Stimulated activated CD8-positive, alpha-beta memory T cell treated with anti-CD3 and anti-CD28 coated beads, Interleukin-7, amount 100 ng/mL, for 48 hours (primary cell): Measurements from ENCODE around the gene LRRC70.

Experiments
- DNase-seq, 2 donors: peaks; one replicate each; pipeline ENCODE4 v3.0.0-alpha.2; 2020; ENCODE audit warnings: low read depth in 1 of 2; ENCODE audit errors: extremely low read depth in 1 of 2

Gene LRRC70

DNA sequence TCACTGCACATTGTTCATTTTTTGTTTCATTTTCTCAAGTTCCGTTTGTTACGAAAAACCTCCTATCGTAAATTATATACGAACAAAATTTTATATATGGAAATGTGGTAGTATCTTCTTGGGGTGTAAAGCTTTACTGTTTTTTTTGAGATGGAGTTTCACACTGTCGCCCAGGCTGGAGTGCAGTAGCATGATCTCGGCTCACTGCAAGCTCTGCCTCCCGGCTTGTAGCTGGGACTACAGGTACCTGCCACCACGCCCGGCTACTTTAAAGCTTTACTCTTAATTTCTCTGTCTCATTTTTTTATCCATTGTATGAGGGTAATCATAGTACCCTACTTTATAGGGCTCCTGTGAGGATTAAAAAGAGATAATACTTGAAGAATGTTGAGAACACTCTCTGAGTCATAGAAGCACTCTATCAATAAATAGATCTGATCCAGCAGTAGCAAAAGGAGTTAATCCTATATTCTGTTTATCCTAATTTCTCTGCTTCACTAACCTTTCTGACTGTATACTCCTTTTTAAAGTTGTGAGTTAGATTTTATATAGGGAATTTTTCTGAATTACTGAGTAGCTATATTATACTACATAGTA is 5.6 kb upstream of the LRRC70 start:
- DNase-seq: no peak

DNA sequence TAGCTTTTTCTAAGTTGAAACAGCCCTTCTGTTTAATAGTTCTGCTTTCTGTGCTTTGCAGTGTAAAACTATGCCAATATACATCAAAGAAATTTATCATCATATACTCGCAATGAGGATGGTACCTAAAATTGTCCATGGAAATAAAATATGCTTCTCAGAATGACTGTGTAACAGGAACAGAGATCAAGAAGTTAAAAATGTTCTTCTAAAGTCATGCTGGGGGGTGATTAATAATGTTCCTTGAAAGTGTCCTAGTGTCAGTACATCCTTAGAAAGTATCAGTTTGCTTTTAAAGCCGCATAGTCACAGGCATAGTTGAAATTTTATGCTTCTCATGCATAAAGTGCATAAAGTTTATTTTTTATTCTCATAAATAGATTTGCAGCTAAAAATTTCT is 4.0 kb upstream of the LRRC70 start:
- no peak for DNase-seq

GRCh38 chr5:62575066-62575465 is 3.6 kb upstream of the LRRC70 start:
- no peak for DNase-seq

GRCh38 chr5:62575489-62575888 is 3.1 kb upstream of the LRRC70 start:
- no peak for DNase-seq

- DNase-seq: no peak
Measured at GRCh38 chr5:62576570-62577170, 1.9 kb upstream of the LRRC70 start.

- DNase-seq: no peak
Measured at GRCh38 chr5:62577488-62577887, 1.1 kb upstream of the LRRC70 start.

DNA sequence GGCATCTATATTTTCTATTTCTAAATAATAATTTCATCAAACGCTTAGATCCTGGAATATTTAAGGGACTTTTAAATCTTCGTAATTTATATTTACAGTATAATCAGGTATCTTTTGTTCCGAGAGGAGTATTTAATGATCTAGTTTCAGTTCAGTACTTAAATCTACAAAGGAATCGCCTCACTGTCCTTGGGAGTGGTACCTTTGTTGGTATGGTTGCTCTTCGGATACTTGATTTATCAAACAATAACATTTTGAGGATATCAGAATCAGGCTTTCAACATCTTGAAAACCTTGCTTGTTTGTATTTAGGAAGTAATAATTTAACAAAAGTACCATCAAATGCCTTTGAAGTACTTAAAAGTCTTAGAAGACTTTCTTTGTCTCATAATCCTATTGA is 1.1 kb downstream of the LRRC70 start:
- no peak for DNase-seq

DNA sequence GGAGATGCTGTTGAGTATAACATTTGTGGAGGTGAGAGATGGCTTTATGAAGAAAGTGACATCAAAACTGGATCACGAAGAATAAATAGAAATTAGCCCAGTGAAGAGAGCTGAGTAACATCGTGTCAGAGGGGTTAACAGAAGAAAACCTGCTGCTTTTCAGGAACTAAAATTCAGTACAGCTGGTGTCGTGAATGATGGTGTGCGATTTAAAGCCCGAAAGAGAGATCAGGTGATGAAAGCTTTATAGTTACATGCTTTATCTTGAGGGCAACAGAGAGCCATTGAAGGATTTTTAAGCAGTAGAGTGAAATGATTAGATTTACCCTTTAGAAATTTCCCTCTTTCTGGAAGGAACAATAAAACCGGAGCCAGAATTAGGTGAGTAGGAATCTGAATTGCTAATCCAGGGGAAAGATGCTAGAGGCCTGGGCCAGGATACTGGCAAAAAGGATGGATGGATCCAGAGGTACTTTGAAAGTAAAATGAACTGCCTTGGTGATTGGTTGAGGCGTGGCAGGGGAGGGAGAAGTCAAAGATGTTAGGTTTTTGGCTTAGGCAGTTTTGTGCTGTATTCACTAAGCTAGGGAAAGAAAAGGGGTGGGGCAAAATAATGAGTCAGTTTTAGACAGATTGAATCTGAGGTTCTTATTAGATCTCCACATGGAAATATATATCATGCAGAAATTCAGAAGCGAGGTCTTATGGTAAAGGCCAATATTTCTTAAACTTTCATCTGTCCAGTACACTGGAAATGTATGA is 3.4 kb downstream of the LRRC70 start:
- DNase-seq: no peak

DNA sequence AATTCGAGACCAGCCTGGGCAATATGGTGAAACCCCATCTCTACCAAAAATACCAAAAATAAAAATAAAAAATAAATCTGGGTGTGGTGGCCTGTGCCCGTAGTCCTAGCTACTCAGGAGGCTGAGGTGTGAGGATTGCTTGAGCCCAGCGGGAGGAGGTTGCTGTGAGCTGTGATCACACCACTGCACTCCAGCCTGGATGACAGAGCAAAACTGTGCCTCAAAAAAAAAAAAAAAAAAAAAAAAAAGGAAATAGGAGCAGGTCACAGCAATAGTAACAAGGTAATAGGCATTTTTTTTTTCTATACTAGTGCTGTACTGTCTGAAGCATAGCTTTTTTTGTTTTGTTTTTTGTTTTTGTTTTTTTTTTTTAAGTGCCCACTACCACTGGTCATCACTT is 5.8 kb downstream of the LRRC70 start:
- no peak for DNase-seq

GRCh38 chr5:62585306-62585705 is 6.7 kb downstream of the LRRC70 start:
- DNase-seq: no peak

- DNase-seq: no peak
Measured at GRCh38 chr5:62585751-62586150, 7.1 kb downstream of the LRRC70 start.

DNA sequence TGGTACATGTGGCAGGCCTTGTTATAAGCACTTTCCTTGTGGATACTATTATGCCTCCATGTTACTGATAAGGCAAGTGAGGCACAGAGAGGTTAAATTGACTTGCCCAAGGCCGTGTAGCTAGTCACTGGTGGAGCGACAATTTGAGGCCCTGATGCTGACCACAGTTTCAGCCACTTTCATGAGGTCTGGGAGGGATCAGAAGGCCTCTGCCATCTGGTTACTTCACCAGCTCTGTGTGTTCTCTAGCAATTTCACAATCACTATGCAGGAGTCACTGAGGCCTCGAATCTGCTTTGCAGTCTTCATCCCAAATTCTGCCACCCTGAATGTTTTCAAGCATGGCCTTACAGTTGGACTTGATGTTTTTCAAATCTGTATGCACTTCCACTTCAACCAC is 9.1 kb downstream of the LRRC70 start:
- no peak for DNase-seq

- no peak for DNase-seq
Measured at GRCh38 chr5:62588668-62589067, 10.0 kb downstream of the LRRC70 start.

- no peak for DNase-seq
Measured at GRCh38 chr5:62589504-62589903, 10.9 kb downstream of the LRRC70 start.

DNA sequence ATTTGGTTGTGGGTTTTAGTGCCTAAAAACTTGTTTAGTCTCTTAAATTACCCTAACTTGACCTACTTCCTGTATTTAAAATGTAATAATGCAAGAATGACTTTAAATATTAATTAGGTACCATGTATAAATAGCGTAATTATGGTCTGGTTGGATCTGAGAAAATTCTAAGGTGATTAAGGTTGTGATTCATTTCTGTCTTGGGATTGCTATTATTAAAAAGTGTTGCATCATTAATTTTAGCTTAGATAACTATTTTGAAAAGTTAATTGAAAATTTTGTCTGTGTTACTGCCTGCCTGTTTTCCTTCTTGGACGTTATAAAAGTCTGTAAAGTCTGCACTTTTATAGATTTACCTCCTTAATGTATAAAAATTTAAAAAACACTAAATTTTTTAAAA is 11.8 kb downstream of the LRRC70 start:
- DNase-seq: no peak

GRCh38 chr5:62592558-62592957 is 13.9 kb downstream of the LRRC70 start:
- DNase-seq: no peak

GRCh38 chr5:62593331-62593730 is 14.7 kb downstream of the LRRC70 start:
- DNase-seq: no peak

GRCh38 chr5:62594364-62594984 is 15.9 kb downstream of the LRRC70 start:
- DNase-seq: no peak

GRCh38 chr5:62596096-62596495 is 17.5 kb downstream of the LRRC70 start:
- no peak for DNase-seq

GRCh38 chr5:62596691-62597090 is 18.1 kb downstream of the LRRC70 start:
- no peak for DNase-seq

- no peak for DNase-seq
Measured at GRCh38 chr5:62597314-62597713, 18.7 kb downstream of the LRRC70 start.
